Dendritic cell treated with granulocyte-macrophage colony-stimulating factor and Interleukin-4, amounts not matched to agents 40 ng/mL and 50 ng/mL, for 4 days (primary cell): Measurements from ENCODE around the gene WDFY1.

ENCODE experiments used
- H3K27ac Mint-ChIP-seq: one replicate; pipeline ENCODE4 v1.8.0; 2022; ENCODE audit warnings: mild to moderate bottlenecking, mixed read lengths
- H3K27me3 Mint-ChIP-seq: one replicate; pipeline ENCODE4 v1.8.0; 2022; ENCODE audit warnings: mild to moderate bottlenecking, mixed read lengths
- H3K36me3 Mint-ChIP-seq: one replicate; pipeline ENCODE4 v1.8.0; 2022; ENCODE audit warnings: low read depth, mixed read lengths
- H3K4me1 Mint-ChIP-seq: one replicate; pipeline ENCODE4 v1.8.0; 2022; ENCODE audit warnings: low read depth, mixed read lengths
- H3K4me3 Mint-ChIP-seq: one replicate; pipeline ENCODE4 v1.8.0; 2022; ENCODE audit warnings: mild to moderate bottlenecking, moderate library complexity, mixed read lengths
- H3K9me3 Mint-ChIP-seq: one replicate; pipeline ENCODE4 v1.8.0; 2022; ENCODE audit warnings: mixed read lengths
- intact Hi-C: fragments of 100-400 bp; cut with micrococcal nuclease; formaldehyde crosslinking; loops from one replicate; pipeline ENCODE4 v1.15.0; 2022

WDFY1 gene

DNA sequence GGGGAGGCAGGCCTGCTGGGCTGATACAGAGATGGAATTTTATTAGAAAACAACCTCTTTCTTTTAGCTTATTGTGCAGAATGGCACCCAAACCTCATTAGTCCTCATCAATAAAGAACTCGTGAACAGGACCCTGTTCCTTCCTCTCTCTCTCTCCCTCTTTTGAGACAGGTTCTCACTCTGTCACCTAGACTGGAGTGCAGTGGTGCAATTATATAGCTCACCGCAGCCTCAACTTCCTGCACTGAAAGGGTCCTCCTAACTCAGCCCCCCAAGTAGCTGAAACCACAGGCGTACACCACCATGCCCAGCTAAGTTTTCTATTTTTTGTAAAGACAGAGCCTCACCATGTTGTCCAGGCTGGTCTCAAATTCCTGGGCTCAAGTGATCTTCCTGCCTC, 86.1 kb downstream of the WDFY1 start:
- intact Hi-C loops: no loop called here
- Mint-ChIP-seq H3K27me3 (no peaks in the 10 kb centered on the region), H3K27ac (no peak overlapping the region), H3K36me3 (peaks cover 37% of the 10 kb centered on the region), H3K4me3 (no peak overlapping the region), H3K4me1 (peaks cover 5% of the 10 kb centered on the region), H3K9me3 (no peaks in the 10 kb centered on the region)

- Mint-ChIP-seq H3K9me3 (no peaks in the 10 kb centered on the region), H3K4me3 (no peak overlapping the region)
- intact Hi-C loops: no loop called here
Measured at GRCh38 chr2:223856584-223856983, 88.6 kb downstream of the WDFY1 start.

GRCh38 chr2:223856021-223856420, 89.1 kb downstream of the WDFY1 start:
- H3K4me1 Mint-ChIP-seq: peaks cover 5% of the 10 kb centered on the region
- H3K27me3 Mint-ChIP-seq: no peaks in the 10 kb centered on the region
- peaks cover 57% of the 10 kb centered on the region for H3K36me3 Mint-ChIP-seq
- H3K4me3 Mint-ChIP-seq: no peak overlapping the region
- no peaks in the 10 kb centered on the region for H3K9me3 Mint-ChIP-seq
- no peak overlapping the region for H3K27ac Mint-ChIP-seq
- intact Hi-C loops: no loop called here

More at GRCh38 chr2:223856584-223856983, 88.6 kb downstream of the WDFY1 start:
- peaks cover 55% of the 10 kb centered on the region for H3K36me3 Mint-ChIP-seq
- H3K4me1 Mint-ChIP-seq: peaks cover 5% of the 10 kb centered on the region
- H3K27me3 Mint-ChIP-seq: no peaks in the 10 kb centered on the region
- H3K27ac Mint-ChIP-seq: no peak overlapping the region

DNA sequence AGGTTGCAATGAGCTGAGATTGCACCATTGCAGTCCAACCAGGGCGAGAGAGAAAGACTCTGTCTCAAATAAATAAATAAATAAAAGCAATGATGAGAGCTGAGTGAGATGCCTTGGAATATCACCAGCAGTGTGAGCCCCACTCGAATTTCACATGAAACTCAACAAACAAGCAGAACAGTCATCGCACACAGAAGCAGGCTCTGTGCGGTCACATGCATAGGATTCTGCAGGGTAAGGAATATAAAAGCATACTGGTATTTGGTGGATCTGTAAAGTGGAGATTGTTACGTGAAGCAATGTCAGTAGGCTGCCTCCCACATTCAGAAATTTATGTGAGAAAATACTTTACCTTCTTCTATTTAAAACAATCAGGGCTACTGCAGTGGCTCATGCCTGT, 89.7 kb downstream of the WDFY1 start:
- peaks cover 2% of the 10 kb centered on the region for H3K9me3 Mint-ChIP-seq
- no peak overlapping the region for H3K4me3 Mint-ChIP-seq
- no peak overlapping the region for H3K27ac Mint-ChIP-seq
- no peaks in the 10 kb centered on the region for H3K27me3 Mint-ChIP-seq
- intact Hi-C loops: no loop called here
- H3K4me1 Mint-ChIP-seq: peaks cover 5% of the 10 kb centered on the region
- H3K36me3 Mint-ChIP-seq: peaks cover 57% of the 10 kb centered on the region

DNA sequence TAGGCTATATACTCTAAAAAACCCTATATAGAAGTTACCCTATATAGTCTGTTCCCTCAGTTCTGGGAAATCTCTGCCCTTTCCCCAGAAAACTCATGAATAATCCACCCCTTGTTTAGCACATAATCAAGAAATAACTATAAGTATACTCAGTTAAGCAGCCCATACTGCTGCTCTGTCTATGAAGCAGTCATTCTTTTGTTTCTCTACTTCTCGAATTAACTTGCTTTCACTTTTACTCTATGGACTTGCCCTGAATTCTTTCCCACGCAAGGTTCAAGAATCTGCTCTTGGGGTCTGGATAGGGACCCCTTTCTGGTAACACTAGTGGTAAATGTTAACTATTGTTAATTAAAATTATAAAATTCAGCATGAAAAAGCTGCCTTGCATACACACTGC, 90.4 kb downstream of the WDFY1 start:
- Mint-ChIP-seq H3K4me3 (no peak overlapping the region), H3K36me3 (peaks cover 62% of the 10 kb centered on the region), H3K27ac (no peak overlapping the region), H3K27me3 (no peaks in the 10 kb centered on the region), H3K9me3 (peaks cover 9% of the 10 kb centered on the region), H3K4me1 (peaks cover 5% of the 10 kb centered on the region)
- intact Hi-C loops: no loop called here

GRCh38 chr2:223853425-223853837, 91.7 kb downstream of the WDFY1 start:
- Mint-ChIP-seq H3K27me3 (no peaks in the 10 kb centered on the region), H3K9me3 (peaks cover 19% of the 10 kb centered on the region), H3K4me1 (peaks cover 5% of the 10 kb centered on the region), H3K36me3 (peaks cover 75% of the 10 kb centered on the region), H3K27ac (no peak overlapping the region), H3K4me3 (no peak overlapping the region)
- intact Hi-C loops: no loop called here

DNA sequence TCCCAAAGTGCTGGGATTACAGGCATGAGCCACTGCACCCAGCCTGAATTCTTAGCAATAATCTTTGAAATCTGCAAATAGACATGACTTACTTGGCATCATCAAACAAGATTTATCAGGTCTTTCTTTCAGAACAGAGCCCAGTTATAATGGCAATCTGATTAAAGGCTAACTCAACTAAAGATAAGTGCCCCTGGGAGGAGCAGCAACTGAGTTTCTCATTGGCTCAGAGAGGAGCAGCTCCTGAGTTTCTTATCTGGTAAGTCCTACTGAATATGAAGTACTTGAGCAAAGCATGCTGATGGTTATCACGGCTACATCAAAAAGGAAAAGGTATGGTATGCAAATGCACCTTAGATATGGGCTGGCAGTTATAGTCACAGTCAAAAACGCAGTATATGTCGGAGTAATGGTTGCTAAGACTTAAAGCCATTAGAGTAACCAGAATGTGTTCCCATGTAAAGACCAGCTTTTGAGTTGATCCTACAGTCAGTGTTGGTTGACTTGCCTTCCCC, 92.8 kb downstream of the WDFY1 start:
- Mint-ChIP-seq H3K4me1 (peaks cover 5% of the 10 kb centered on the region), H3K27ac (no peak overlapping the region), H3K27me3 (no peaks in the 10 kb centered on the region), H3K4me3 (no peak overlapping the region), H3K36me3 (peaks cover 86% of the 10 kb centered on the region), H3K9me3 (peaks cover 19% of the 10 kb centered on the region)
- intact Hi-C loops: no loop called here

DNA sequence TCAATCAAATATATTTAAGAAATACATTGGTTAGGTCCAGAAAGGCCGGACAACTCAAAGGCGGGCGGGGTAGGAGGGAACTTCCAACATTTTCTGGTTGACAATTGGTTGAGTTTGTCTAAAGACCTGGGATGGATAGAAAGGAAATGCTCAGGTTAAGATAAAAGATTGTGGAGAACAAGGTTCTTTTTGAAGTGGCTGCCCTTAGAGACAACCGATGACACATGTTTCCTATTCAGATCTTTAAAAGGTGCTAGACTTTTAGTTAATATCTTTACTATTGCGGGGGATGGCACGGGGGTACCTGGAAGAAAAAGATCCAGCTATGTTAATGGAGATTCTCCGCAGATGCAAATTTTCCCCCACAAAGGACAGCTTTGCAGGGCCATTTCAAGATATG, 97.7 kb downstream of the WDFY1 start:
- intact Hi-C loops: no loop called here
- H3K27ac Mint-ChIP-seq: no peak overlapping the region
- no peaks in the 10 kb centered on the region for H3K27me3 Mint-ChIP-seq
- H3K36me3 Mint-ChIP-seq: peaks cover 72% of the 10 kb centered on the region
- H3K4me3 Mint-ChIP-seq: no peak overlapping the region
- H3K9me3 Mint-ChIP-seq: peaks cover 19% of the 10 kb centered on the region
- H3K4me1 Mint-ChIP-seq: no peaks in the 10 kb centered on the region

DNA sequence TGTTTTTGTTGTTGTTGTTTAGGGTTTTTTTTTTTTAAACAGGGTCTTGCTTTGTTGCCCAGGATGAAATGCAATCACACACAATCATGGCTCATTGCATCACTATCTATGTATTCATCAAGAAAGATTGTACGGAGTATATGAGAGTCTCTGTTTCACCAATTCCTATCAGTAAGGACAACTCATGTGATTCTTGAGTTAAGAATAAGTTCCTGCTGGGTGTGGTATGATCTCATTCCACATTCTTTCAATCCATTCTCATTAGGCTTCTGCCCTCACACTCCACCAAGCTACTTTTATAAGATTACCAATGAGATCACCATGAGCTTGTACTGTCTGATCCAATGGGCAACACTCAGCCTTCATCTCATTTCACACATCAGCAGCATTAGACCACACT, 98.6 kb downstream of the WDFY1 start:
- peaks cover 4% of the 10 kb centered on the region for H3K4me1 Mint-ChIP-seq
- no peak overlapping the region for H3K27ac Mint-ChIP-seq
- no peaks in the 10 kb centered on the region for H3K27me3 Mint-ChIP-seq
- peaks cover 64% of the 10 kb centered on the region for H3K36me3 Mint-ChIP-seq
- intact Hi-C loops: no loop called here
- H3K4me3 Mint-ChIP-seq: no peak overlapping the region
- H3K9me3 Mint-ChIP-seq: peaks cover 19% of the 10 kb centered on the region

- H3K27ac Mint-ChIP-seq: peak overlapping the region; percentile 46
- H3K4me3 Mint-ChIP-seq: no peak overlapping the region
- H3K4me1 Mint-ChIP-seq: peaks cover 15% of the 10 kb centered on the region
- intact Hi-C loops: no loop called here
- H3K27me3 Mint-ChIP-seq: peaks cover 3% of the 10 kb centered on the region
- H3K36me3 Mint-ChIP-seq: peaks cover 16% of the 10 kb centered on the region
- no peaks in the 10 kb centered on the region for H3K9me3 Mint-ChIP-seq
Measured at GRCh38 chr2:223841436-223842190, 103.5 kb downstream of the WDFY1 start.

GRCh38 chr2:223837287-223838061, 107.7 kb downstream of the WDFY1 start, which contains the start of gene AP1S3:
Gene AP1S3 (minus strand): TSS chr2:223837582. CDS start chr2:223837450, 132 bp downstream.
- Mint-ChIP-seq H3K4me3 (peak within 1 kb of the TSS; percentile 91), H3K27me3 (peaks cover 7% of the 10 kb centered on the region)

DNA sequence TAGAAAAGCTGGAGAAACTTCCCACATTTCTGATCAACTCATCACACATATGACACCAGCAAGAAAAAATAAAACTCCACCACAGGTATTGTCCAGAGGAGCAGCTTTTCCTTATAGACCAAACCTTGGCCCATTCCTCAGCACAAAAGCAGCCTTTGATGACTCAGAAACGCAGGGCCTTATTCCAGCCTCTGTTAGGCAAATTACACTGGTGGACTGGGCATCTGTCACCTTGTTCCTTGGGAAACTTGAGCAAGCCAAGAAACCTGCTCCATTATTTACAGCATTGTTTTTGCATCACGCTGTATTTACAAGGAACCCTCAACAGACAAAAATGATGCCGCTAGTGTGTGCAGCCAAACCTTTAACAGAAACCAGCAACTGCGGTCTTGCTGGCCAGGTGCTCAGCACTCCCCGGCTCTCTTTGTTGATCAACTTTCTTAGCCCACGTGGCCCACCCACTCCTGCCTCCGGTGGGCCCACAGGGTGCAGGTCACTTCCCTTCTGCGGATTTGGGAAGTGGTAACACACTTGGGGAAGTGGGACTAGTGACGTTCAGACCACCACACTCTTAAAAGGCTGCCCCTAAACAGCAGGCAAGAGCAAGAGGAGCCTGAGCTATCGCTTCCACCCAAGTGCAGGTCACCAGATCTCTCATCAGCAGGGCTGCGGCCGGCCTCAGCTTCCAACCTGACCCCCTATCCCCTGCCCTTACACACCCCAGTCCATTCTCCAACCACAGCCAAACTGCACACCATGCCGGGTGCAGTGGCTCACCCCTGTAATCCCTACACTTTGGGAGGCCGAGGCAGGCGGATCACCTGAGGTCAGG, 109.2 kb downstream of the WDFY1 start:
- H3K27ac Mint-ChIP-seq: peak overlapping the region; percentile 67
- H3K27me3 Mint-ChIP-seq: peaks cover 7% of the 10 kb centered on the region
- no peaks in the 10 kb centered on the region for H3K9me3 Mint-ChIP-seq
- H3K36me3 Mint-ChIP-seq: no peaks in the 10 kb centered on the region
- H3K4me1 Mint-ChIP-seq: peaks cover 16% of the 10 kb centered on the region
- intact Hi-C loops: loop anchor here (5.0 kb wide), 1 partner anchor 121 kb away; the partner anchor contains the start of gene MRPL44
- peak overlapping the region; percentile 91 for H3K4me3 Mint-ChIP-seq

More at GRCh38 chr2:223837287-223838061, 107.7 kb downstream of the WDFY1 start, which contains the start of gene AP1S3:
- Mint-ChIP-seq H3K27ac (peak within 1 kb of the TSS; percentile 67), H3K9me3 (no peaks in the 10 kb centered on the region), H3K4me1 (peaks cover 27% of the 10 kb centered on the region), H3K36me3 (no peaks in the 10 kb centered on the region)
- intact Hi-C loops: loop anchor here (5.0 kb wide), 1 partner anchor 120 kb away; the partner anchor contains the start of gene MRPL44

GRCh38 chr2:223834431-223834830, 110.7 kb downstream of the WDFY1 start:
- H3K36me3 Mint-ChIP-seq: no peaks in the 10 kb centered on the region
- H3K4me1 Mint-ChIP-seq: peaks cover 16% of the 10 kb centered on the region
- peaks cover 7% of the 10 kb centered on the region for H3K27me3 Mint-ChIP-seq
- no peak overlapping the region for H3K4me3 Mint-ChIP-seq
- H3K9me3 Mint-ChIP-seq: no peaks in the 10 kb centered on the region
- no peak overlapping the region for H3K27ac Mint-ChIP-seq
- intact Hi-C loops: no loop called here
